Cardiac ventricle fibroblast (primary cell): ENCODE data around the gene TMEM191B. TPM values are rescaled to one million over a fixed set of nuclear protein-coding genes. Genes with fewer than 3 reads are reported as not detected.

Experiments used
- total RNA-seq: library from RNA; depleted of rRNA; stranded (reverse); fragments of >200 nt; gene quantifications from 2 replicates; pipeline ENCODE4 v1.2.3, GENCODE V29; 2015

TMEM191B gene
- total RNA-seq, result not detected in 2 replicates

DNA sequence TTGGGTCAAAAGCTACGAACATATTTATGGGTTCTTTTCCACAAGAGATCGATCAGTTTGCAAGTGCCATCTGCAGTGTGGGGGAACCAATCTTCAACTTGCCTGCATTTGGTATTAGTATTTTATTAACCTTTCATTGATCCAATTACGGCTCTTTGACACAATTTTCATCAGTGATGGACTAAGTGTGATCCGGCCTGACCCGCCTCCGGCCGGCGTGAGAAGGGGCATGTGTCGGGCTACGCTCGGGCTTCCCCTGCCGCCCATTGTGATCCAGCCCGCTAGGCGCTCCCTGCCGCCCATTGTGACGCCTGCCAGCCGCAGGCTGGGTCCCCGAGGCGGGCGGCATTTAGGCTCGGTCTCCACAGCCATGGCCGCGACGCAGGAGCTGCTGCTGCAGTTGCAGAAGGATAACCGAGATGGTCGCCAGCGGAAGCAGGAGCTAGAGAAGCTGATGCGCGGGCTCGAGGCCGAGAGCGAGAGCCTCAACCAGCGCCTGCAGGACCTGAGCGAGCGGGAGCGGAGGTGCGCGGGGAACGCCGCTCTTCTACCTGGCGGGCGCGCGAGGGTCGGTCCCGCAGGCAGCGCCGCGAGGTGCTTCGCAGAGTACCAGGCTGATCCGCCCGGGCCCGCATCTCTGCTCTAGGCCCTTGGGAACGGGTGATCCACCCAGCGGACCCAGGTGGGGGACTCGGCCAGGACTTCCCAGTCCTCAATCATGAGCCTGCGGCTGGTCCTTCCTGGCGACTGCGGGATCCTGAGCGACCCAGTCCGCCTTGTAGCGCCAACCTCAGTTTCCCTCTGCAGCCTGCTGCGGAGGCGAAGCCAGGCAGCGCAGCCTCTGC is at the start of gene TMEM191B:
Gene TMEM191B, plus strand, starts transcription at position 51 of the 845 bp plus-strand sequence. Its CDS starts 179 bp downstream, at position 230.

DNA sequence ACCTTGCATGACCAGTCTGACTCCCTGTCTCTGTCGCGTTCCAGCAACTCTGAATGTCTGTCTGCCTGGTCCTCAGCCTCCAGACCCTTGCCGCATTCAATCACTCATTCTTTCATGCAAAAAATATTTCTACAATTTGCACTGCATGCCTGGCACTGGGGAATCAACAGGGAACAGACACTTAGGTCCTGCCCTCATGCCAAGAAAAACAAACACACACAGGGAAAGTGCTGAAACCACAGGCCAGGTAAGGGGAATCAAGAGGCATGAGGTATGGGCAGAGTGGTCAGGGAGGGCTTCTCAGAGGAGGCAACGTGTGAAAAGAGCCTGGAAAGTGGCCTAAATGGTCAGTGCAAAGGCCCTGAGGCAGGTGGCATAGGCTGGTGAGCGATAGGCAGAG is 9.5 kb upstream of the TMEM191B start, which contains the start of gene GGTLC3:
Gene GGTLC3, minus strand, starts transcription at position 101 of the 400 bp plus-strand sequence. CDS start 264 bp downstream, outside the sequence.

Other genes starting within 250 kb of the TMEM191B start
- not detected in 2 replicates for gene GGTLC3, start 9.6 kb upstream of the TMEM191B start, total RNA-seq
- gene RIMBP3, start 84.1 kb downstream of the TMEM191B start, total RNA-seq, result 0.34 and 0.44 TPM in 2 replicates